T-helper 17 cell (primary cell): ENCODE measurements around the gene ABHD8. TPM values are rescaled to one million over a fixed set of nuclear protein-coding genes. Genes with fewer than 3 reads are reported as not detected.

Experiments
- ATAC-seq: fragments of 150-1000 bp; cut with Tn5 transposase; 2 replicates; pipeline ENCODE4 v1.10.0; 2021; ENCODE audit warnings: mild to moderate bottlenecking, moderate library complexity
- DNase-seq, 3 donors: peaks; one replicate each; pipeline versions ENCODE4 v3.0.0 to v3.0.0-alpha.2; 2020 to 2021
- H3K9me3 ChIP-seq: one replicate; pipeline ENCODE4 v1.7.0; 2013; ENCODE audit warnings: low read length, mild to moderate bottlenecking; ENCODE audit not compliant: control insufficient read depth, poor library complexity, severe bottlenecking
- H3K27ac Mint-ChIP-seq: one replicate; pipeline ENCODE4 v1.8.0; 2022; ENCODE audit warnings: mild to moderate bottlenecking, moderate library complexity, mixed read lengths
- H3K27me3 Mint-ChIP-seq: one replicate; pipeline ENCODE4 v1.8.0; 2022; ENCODE audit warnings: mixed read lengths
- H3K36me3 Mint-ChIP-seq: one replicate; pipeline ENCODE4 v1.8.0; 2022; ENCODE audit warnings: low read depth, mixed read lengths
- H3K4me1 Mint-ChIP-seq: one replicate; pipeline ENCODE4 v1.8.0; 2022; ENCODE audit warnings: mild to moderate bottlenecking, mixed read lengths
- H3K4me3 Mint-ChIP-seq: one replicate; pipeline ENCODE4 v1.8.0; 2022; ENCODE audit warnings: mild to moderate bottlenecking, moderate library complexity, mixed read lengths
- total RNA-seq, 4 donors: library from RNA in 2 of 4; stranded (reverse) in 2 of 4; gene quantifications; one replicate each; pipeline ENCODE4 v1.2.3 and lab custom pipeline; 2022 to 2026

ABHD8 gene
- total RNA-seq, 2 donors from 2014 or later, result 5.0 to 7.1 TPM

- DNase-seq (no peak), ATAC-seq (no peak)
- Mint-ChIP-seq H3K4me3 (no peak overlapping the region), H3K27ac (no peak overlapping the region), H3K27me3 (no peaks in the 10 kb centered on the region), H3K4me1 (peaks cover 7% of the 10 kb centered on the region), H3K36me3 (peaks cover 6% of the 10 kb centered on the region)
- no peaks in the 10 kb centered on the region for H3K9me3 ChIP-seq
Measured at GRCh38 chr19:17321655-17322489, 18.6 kb upstream of the ABHD8 start.

DNA sequence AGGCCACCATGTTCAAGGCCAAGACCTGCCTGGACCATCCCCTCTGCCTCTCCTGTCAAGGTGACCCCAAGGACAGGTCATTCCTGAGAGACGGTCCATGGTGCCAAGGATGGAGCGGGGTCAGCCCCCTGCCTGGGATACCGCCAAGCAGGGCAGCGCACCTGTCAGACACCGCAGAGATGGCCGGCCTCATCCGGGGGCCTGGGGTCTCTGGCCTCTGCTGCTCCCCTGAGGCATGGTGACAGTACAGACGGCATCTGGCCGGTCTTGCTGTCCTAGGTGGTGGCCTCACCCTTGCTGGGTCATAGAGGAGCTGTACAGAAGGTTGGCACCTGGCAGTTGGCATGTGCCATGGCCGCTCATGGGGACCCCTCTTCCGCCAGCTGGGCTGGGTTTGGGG is 17.2 kb upstream of the ABHD8 start:
- ATAC-seq (no peak), DNase-seq (no peak)
- H3K9me3 ChIP-seq, result no peaks in the 10 kb centered on the region
- Mint-ChIP-seq H3K4me1 (peaks cover 10% of the 10 kb centered on the region), H3K36me3 (peaks cover 6% of the 10 kb centered on the region), H3K27ac (no peak overlapping the region), H3K4me3 (no peak overlapping the region), H3K27me3 (no peaks in the 10 kb centered on the region)

GRCh38 chr19:17319473-17320238 is 16.4 kb upstream of the ABHD8 start:
- Mint-ChIP-seq H3K4me3 (no peak overlapping the region), H3K36me3 (peaks cover 6% of the 10 kb centered on the region), H3K4me1 (peaks cover 10% of the 10 kb centered on the region), H3K27ac (no peak overlapping the region), H3K27me3 (no peaks in the 10 kb centered on the region)
- no peak for ATAC-seq
- no peak for DNase-seq
- no peaks in the 10 kb centered on the region for H3K9me3 ChIP-seq

GRCh38 chr19:17318966-17319365 is 15.7 kb upstream of the ABHD8 start:
- Mint-ChIP-seq H3K4me3 (no peak overlapping the region), H3K4me1 (peaks cover 10% of the 10 kb centered on the region), H3K36me3 (peaks cover 6% of the 10 kb centered on the region), H3K27ac (no peak overlapping the region), H3K27me3 (no peaks in the 10 kb centered on the region)
- DNase-seq (no peak), ATAC-seq (no peak)
- no peaks in the 10 kb centered on the region for H3K9me3 ChIP-seq

- no peaks in the 10 kb centered on the region for H3K27me3 Mint-ChIP-seq
- H3K27ac Mint-ChIP-seq, result no peak overlapping the region
- no peak for DNase-seq
- H3K9me3 ChIP-seq, result no peaks in the 10 kb centered on the region
- peaks cover 21% of the 10 kb centered on the region for H3K4me1 Mint-ChIP-seq
- H3K36me3 Mint-ChIP-seq, result no peaks in the 10 kb centered on the region
- no peak for ATAC-seq
- H3K4me3 Mint-ChIP-seq, result no peak overlapping the region
Measured at GRCh38 chr19:17314007-17314593, 10.9 kb upstream of the ABHD8 start.

DNA sequence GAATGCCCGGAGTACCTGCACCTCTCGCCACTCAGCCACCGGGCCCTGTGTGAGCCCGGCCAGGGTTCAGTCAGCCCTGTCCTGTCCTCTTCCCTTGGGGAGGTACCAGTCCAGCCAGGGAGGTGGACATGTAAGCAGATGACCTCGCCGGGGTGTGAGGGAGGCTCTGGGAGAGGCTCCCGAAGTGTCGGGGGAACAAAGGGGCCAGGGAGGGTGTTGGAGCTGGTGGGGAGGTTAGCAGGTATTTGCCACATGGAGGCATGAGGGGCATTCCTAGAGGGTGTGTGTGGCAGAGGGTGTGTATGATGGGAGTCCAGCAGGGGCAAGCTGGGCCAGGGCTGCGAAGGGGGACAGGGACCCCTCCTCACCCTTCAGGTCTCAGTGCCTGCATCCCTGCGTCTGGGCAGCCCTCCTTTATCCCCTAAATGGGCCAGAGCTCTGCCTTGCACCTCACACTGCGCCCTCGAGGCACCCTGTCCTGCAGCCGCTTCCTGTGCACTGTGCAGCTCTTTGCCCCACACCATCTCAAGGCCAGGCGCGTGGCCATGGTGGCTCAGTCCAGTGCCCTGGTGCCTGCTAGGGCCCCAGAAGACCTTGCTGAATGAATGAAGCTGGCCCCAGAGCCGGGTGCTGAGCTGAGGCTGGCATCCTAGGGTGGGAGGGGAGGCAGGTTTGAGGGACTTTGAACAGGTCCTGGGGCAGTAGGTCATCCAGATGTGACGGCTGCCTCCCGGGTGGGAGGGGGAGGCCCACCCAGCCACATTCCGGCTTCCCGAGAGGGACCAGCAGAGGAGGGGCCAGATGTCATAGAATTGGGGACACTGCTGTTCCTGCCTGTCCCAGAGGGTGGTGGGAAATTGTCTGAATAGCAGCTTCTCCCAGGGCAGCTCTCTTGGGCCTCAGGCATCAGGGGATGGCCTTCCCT is 9.2 kb upstream of the ABHD8 start:
- peaks cover 27% of the 10 kb centered on the region for H3K4me1 Mint-ChIP-seq
- H3K9me3 ChIP-seq, result no peaks in the 10 kb centered on the region
- H3K36me3 Mint-ChIP-seq, result no peaks in the 10 kb centered on the region
- H3K4me3 Mint-ChIP-seq, result no peak overlapping the region
- no peak for DNase-seq
- ATAC-seq, result no peak
- no peaks in the 10 kb centered on the region for H3K27me3 Mint-ChIP-seq
- H3K27ac Mint-ChIP-seq, result no peak overlapping the region

- H3K36me3 Mint-ChIP-seq, result no peaks in the 10 kb centered on the region
- no peaks in the 10 kb centered on the region for H3K27me3 Mint-ChIP-seq
- H3K9me3 ChIP-seq, result no peaks in the 10 kb centered on the region
- H3K4me3 Mint-ChIP-seq, result peak overlapping the region; percentile 39
- no peak overlapping the region for H3K27ac Mint-ChIP-seq
- DNase-seq (no peak), ATAC-seq (no peak)
- H3K4me1 Mint-ChIP-seq, result peaks cover 27% of the 10 kb centered on the region
Measured at GRCh38 chr19:17311455-17312188, 8.4 kb upstream of the ABHD8 start.

DNA sequence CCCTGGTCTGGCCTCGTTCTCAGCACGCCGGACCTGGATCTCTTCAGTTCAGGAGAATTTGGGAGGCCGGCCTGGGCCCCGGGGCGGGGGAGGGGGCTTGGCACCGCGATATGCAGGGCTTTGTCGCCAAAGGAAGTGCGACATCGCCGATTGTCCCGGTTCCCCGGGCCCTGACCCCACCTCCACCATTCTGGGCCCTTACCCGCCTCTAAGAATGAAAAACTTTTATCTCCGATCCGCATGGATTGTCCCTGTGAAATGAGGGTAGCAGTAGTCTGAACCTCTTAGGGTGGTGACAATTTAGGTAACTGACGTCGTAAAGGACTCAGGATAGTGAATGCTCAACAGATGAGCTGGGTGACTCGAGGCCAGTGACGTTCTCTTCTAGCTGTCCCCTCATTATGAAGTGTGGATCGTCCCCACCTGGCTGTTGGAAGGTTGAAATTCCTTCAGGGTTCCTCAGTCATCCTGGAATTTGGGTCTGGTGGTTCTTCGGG is 6.8 kb upstream of the ABHD8 start:
- H3K27me3 Mint-ChIP-seq, result no peaks in the 10 kb centered on the region
- no peaks in the 10 kb centered on the region for H3K36me3 Mint-ChIP-seq
- peaks cover 29% of the 10 kb centered on the region for H3K4me1 Mint-ChIP-seq
- peak overlapping the region; percentile 91 for H3K27ac Mint-ChIP-seq
- H3K4me3 Mint-ChIP-seq, result peak overlapping the region; percentile 97
- no peaks in the 10 kb centered on the region for H3K9me3 ChIP-seq
- no peak for DNase-seq
- no peak for ATAC-seq

- Mint-ChIP-seq H3K36me3 (no peaks in the 10 kb centered on the region), H3K27ac (peak within 1 kb of the TSS; percentile 91), H3K27me3 (no peaks in the 10 kb centered on the region), H3K4me3 (peak within 1 kb of the TSS; percentile 97), H3K4me1 (peaks cover 33% of the 10 kb centered on the region)
- ATAC-seq (peak; percentile 87), DNase-seq (peak; percentile 94 to 98 (median 95))
- H3K9me3 ChIP-seq, result no peaks in the 10 kb centered on the region
Measured at GRCh38 chr19:17309198-17309964, 6.2 kb upstream of the ABHD8 start, which contains the start of gene DDA1. Gene DDA1 (plus strand): TSS chr19:17309563. CDS start chr19:17309655, 92 bp downstream.

DNA sequence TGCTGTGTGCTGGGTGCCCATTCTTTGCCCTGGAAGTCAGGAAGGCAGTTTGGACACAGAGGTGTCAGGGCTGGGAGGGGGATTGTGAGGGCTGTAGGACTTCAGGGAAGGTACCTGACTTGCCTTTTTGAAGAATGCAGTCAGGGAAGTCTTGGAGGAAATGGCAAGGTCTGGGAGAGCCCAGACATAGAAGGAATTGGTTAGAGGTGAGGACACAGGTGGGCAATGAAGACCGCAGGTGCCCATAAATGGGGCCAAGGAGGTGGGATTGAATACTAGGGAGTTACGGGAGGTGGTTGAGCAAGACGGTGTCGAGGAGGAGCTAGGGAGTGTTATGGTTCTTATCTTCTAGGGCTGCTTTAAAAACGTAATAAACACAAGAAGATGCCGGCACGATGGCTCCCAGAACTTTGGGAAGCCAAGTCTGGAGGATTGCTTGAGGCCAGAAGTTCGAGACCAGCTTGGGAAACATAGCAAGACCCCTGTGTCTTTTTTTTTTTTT is 4.7 kb upstream of the ABHD8 start:
- DNase-seq (no peak), ATAC-seq (no peak)
- Mint-ChIP-seq H3K4me3 (peak overlapping the region; percentile 79), H3K27ac (no peak overlapping the region), H3K4me1 (peaks cover 38% of the 10 kb centered on the region), H3K27me3 (no peaks in the 10 kb centered on the region), H3K36me3 (no peaks in the 10 kb centered on the region)
- H3K9me3 ChIP-seq, result no peaks in the 10 kb centered on the region

DNA sequence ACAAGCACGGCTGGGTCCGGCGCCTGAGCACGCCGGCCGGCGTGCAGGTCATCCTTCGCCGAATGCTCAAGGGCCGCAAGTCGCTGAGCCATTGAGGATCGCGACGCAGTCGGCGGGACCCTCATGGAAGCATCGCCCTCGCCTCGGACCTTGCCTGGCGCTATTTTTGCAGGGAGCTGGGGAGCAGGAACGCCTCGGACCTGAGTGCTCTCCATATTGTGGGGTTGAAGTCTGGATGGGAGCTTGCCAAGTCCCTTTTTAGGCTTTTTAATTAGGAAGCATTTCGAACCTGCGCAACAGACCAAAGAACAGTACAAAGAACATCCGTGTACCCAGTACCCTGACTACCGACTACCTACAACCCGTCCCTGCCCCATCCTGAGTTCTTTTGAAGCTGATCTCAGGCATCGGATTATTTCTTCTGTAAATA is 3.1 kb upstream of the ABHD8 start:
- Mint-ChIP-seq H3K4me1 (peaks cover 38% of the 10 kb centered on the region), H3K27me3 (no peaks in the 10 kb centered on the region), H3K27ac (peak overlapping the region; percentile 88), H3K36me3 (no peaks in the 10 kb centered on the region), H3K4me3 (peak overlapping the region; percentile 85)
- DNase-seq, result no peak
- ATAC-seq, result no peak
- H3K9me3 ChIP-seq, result no peaks in the 10 kb centered on the region
